HepG2 (cell line): Measurements from ENCODE around the gene MED15. TPM values are rescaled to one million over a fixed set of nuclear protein-coding genes. Genes with fewer than 3 reads are reported as not detected.
A peak's percentile ranks its signal among the peaks of the same experiment; 100 is the strongest.
"Not testable (repeated sequence)": the region's sequence is repeated elsewhere in the genome, so short reads cannot be mapped to it uniquely, and the experiment has no call there.

Experiments used
- ATAC-seq: fragments of 200-7000 bp; cut with Tn5 transposase; 3 replicates; pipeline ENCODE4 v1.9.1; 2020; ENCODE audit warnings: mild to moderate bottlenecking, moderate library complexity
- BruUV-seq: library from RNA; stranded (reverse); fragments of 400-500 nt; replicated peaks from 2 replicates; lab custom pipeline; 2021; lab: Mats Ljungman, UMichigan
- CTCF ChIA-PET: fragments of 300-600 bp; formaldehyde crosslinking; extraction: SDS; loops from one replicate; lab custom pipeline; 2021; ENCODE audit warnings: low total read pairs, inconsistent platforms, low intra/inter-chr PET ratio; lab: Yijun Ruan, JAX
- POLR2A ChIA-PET: fragments of 350-600 bp; sonication (Branson Sonifier 250); formaldehyde crosslinking; loops from one replicate; lab custom pipeline; 2020; ENCODE audit warnings: antibody characterized with exemption, inconsistent platforms; lab: Yijun Ruan, JAX
- DNase-seq: peaks from one replicate; pipeline ENCODE4 v3.0.0-alpha.2; 2015; ENCODE audit warnings: low spot score
- FAIRE-seq: peaks from 3 replicates; lab custom pipeline; 2011; peaks lifted over from hg19 to GRCh38; lab: Jason Lieb, UNC
- H2AFZ ChIP-seq: one replicate; pipeline ENCODE4 v1.6.1; 2011; ENCODE audit warnings: low read length, inconsistent platforms
- H3K27ac ChIP-seq: fragments of 300-600 bp; 3 replicates; pipeline ENCODE4 v1.8.0; 2011; ENCODE audit warnings: mixed run types, mild to moderate bottlenecking, mixed read lengths, low read length, inconsistent platforms; ENCODE audit not compliant: insufficient read depth; ENCODE audit errors: extremely low read length
- H3K27me3 ChIP-seq, 2 experiments: fragments of 200-600 bp in 1 of 2; 2 replicates in 1 of 2; 3 replicates in 1 of 2; pipeline versions ENCODE4 v1.6.0 to v1.8.0; 2011; ENCODE audit warnings: low read length in 2 of 2, mild to moderate bottlenecking in 2 of 2, moderate library complexity in 2 of 2, inconsistent platforms in 1 of 2; ENCODE audit not compliant: insufficient read depth in 2 of 2, control insufficient read depth in 1 of 2
- H3K36me3 ChIP-seq, 2 experiments: fragments of 200-600 bp in 1 of 2; replicated peaks in 1 of 2; 2 replicates in 1 of 2; 3 replicates in 1 of 2; pipeline versions ENCODE4 v1.5.1 to v1.8.0; 2011; ENCODE audit warnings: low read length in 2 of 2, inconsistent platforms in 1 of 2; ENCODE audit not compliant: insufficient read depth in 2 of 2, control insufficient read depth in 1 of 2
- H3K4me1 ChIP-seq: 2 replicates; pipeline ENCODE4 v1.5.1; 2012; ENCODE audit warnings: low read length, inconsistent platforms; ENCODE audit not compliant: insufficient read depth
- H3K4me2 ChIP-seq: 2 replicates; pipeline ENCODE4 v1.6.0; 2011; ENCODE audit warnings: low read depth, low read length, inconsistent platforms
- H3K4me3 ChIP-seq, 3 experiments: fragments of 200-600 bp in 1 of 3; sonication (generic), shearing (Covaris generic) in 1 of 3; replicated peaks in 1 of 3; 2 replicates each; pipeline ENCODE4 v1.5.1; 2011 to 2016; ENCODE audit warnings: low read length in 3 of 3, inconsistent platforms in 2 of 3, low read depth in 2 of 3, mild to moderate bottlenecking in 2 of 3, control low read depth in 1 of 3, mixed read lengths in 1 of 3; ENCODE audit not compliant: insufficient read depth in 1 of 3
- H3K79me2 ChIP-seq: one replicate; pipeline ENCODE4 v1.6.1; 2011; ENCODE audit warnings: low read length, inconsistent platforms; ENCODE audit not compliant: insufficient read depth
- H3K9ac ChIP-seq: 2 replicates; pipeline ENCODE4 v1.6.0; 2011; ENCODE audit warnings: mild to moderate bottlenecking, low read depth, low read length, inconsistent platforms; ENCODE audit not compliant: insufficient read depth
- H3K9me3 ChIP-seq: 2 replicates; pipeline ENCODE4 v1.5.1; 2012; ENCODE audit warnings: mild to moderate bottlenecking, low read length
- H4K20me1 ChIP-seq: 2 replicates; pipeline ENCODE4 v1.6.0; 2011; ENCODE audit warnings: inconsistent platforms, mild to moderate bottlenecking, low read length, moderate library complexity; ENCODE audit not compliant: insufficient read depth
- CEBPB ChIP-seq: IDR thresholded peaks from 2 replicates; pipeline ENCODE4 v1.6.1; 2011; ENCODE audit warnings: low read depth, low read length, improper control_type of control experiment, borderline replicate concordance
- NR2F6 ChIP-seq, 2 experiments: IDR thresholded peaks; 2 replicates each; pipeline ENCODE4 v1.6.1; 2016; ENCODE audit warnings: antibody characterized with exemption in 1 of 2, mild to moderate bottlenecking in 1 of 2
- NRL ChIP-seq: sonication (generic); formaldehyde crosslinking; IDR thresholded peaks from 2 replicates; pipeline ENCODE4 v1.5.0; 2020; ENCODE audit warnings: missing genetic modification reagents, mild to moderate bottlenecking, moderate library complexity, borderline replicate concordance
- SKIL ChIP-seq: sonication (generic); formaldehyde crosslinking; IDR thresholded peaks from 2 replicates; pipeline ENCODE4 v1.8.0; 2022; ENCODE audit warnings: missing genetic modification reagents, mild to moderate bottlenecking, moderate library complexity, borderline replicate concordance
- SSRP1 ChIP-seq: IDR thresholded peaks from 2 replicates; pipeline ENCODE4 v1.6.1; 2016; ENCODE audit warnings: control low read depth
- ZMAT3 ChIP-seq: sonication (generic); formaldehyde crosslinking; conservative IDR thresholded peaks from 2 replicates; pipeline ENCODE4 v1.7.0; 2021; ENCODE audit warnings: missing genetic modification reagents
- ZNF34 ChIP-seq: sonication (generic); formaldehyde crosslinking; IDR thresholded peaks from 2 replicates; pipeline ENCODE4 v1.4.0; 2020; ENCODE audit warnings: mild to moderate bottlenecking, missing genetic modification reagents, borderline replicate concordance
- WGBS: methylation state at CpG from one replicate; pipeline ENCODE4 v1.1.6; 2017; ENCODE audit warnings: low lambda C conversion rate; 5-methylcytosine and 5-hydroxymethylcytosine counted together
- in situ Hi-C: cut with HindIII; loops from 2 replicates; pipeline ENCODE4 v1.10.0; 2017; ENCODE audit warnings: low pct_unique_long_range_greater_than_20kb; ENCODE audit not compliant: extremely low pct_ligation_motif_present
- intact Hi-C: fragments of 100-400 bp; cut with micrococcal nuclease; formaldehyde crosslinking; loops from one replicate; pipeline ENCODE4 v1.10.0; 2022; ENCODE audit not compliant: unreplicated experiment
- polyA plus RNA-seq, 8 experiments: library from polyadenylated mRNA; depleted of rRNA in 3 of 8; stranded (reverse) in 7 of 8; unstranded in 1 of 8; fragments of >200 nt; fragmentation: Illumina TruSeq in 4 of 8; extraction: Trizol in 4 of 8; gene quantifications; 2 replicates each; pipeline versions ENCODE4 v1.2.1 to v1.2.3, GENCODE V29; 2011 to 2016; ENCODE audit warnings: low read depth in 4 of 8, missing spikeins in 1 of 8, mixed read lengths in 1 of 8; ENCODE audit not compliant: insufficient read depth in 1 of 8
- total RNA-seq, 5 experiments: library from RNA; depleted of rRNA; stranded (reverse); fragments of >200 nt; fragmentation: Illumina TruSeq; extraction: Trizol; gene quantifications; 2 replicates each; pipeline ENCODE4 v1.2.3, GENCODE V29; 2016; ENCODE audit warnings: low read depth in 1 of 5

MED15 gene
- total and polyA plus RNA-seq, 2 of the 13 experiments (the other 11 are each of a cell fraction or from before 2014, with no cell fraction given) = 14.3 to 27.0 TPM

GRCh38 chr22:20618488-20618887, 111.1 kb downstream of the MED15 start:
- Histone ChIP-seq H3K4me3 (no peak overlapping the region), H3K27ac (no peak overlapping the region), H3K36me3 (no peaks in the 10 kb centered on the region), H3K27me3 (peaks cover 0 to 22% of the 10 kb centered on the region in 2 experiments; a peak in 3 of 5 replicates), H4K20me1 (no peaks in the 10 kb centered on the region), H3K9ac (no peak overlapping the region), H3K9me3 (no peaks in the 10 kb centered on the region), H2AFZ (no peak overlapping the region), H3K4me2 (no peak overlapping the region), H3K4me1 (peaks cover 13% of the 10 kb centered on the region; the same call in 1 of the 2 replicates), H3K79me2 (no peaks in the 10 kb centered on the region)
- BruUV-seq = no TSS peak
- intact Hi-C loops (no loop called here), in situ Hi-C loops (loop anchor here (10.0 kb wide), 1 partner anchor 76 kb away; no protein-coding TSS in a partner anchor)
- ATAC-seq = 0 out of 3 replicates have a peak, but pooled peaks have one; percentile 44
- ChIA-PET POLR2A (no interaction called here), CTCF (no interaction called here)
- DNase-seq = no peak
- no peak for FAIRE-seq
- WGBS = 0% methylated on average over 2 of the region's 4 CpGs
- TF ChIP-seq SKIL (CRISPR knock-in tag) = no peak
- TF ChIP-seq NR2F6 (IDR thresholded peaks at IDR 0.05) = 0 out of 2 replicates have a peak, but pooled peaks have one; percentile 29
- TF ChIP-seq NR2F6 (CRISPR knock-in tag; IDR thresholded peaks at IDR 0.05) = peak; percentile 21; the same call in 1 of the 2 replicates

- ChIA-PET POLR2A (no interaction called here), CTCF (no interaction called here)
- H3K27ac ChIP-seq = no peak overlapping the region
- peaks cover 0 to 17% of the 10 kb centered on the region in 2 experiments; a peak in 3 of 5 replicates for H3K27me3 ChIP-seq
- no peak for DNase-seq
- H3K9ac ChIP-seq = no peak overlapping the region
- no peaks in the 10 kb centered on the region for H3K36me3 ChIP-seq
- intact Hi-C loops = no loop called here
- TF ChIP-seq CEBPB (peak; percentile 63), SSRP1 (CRISPR knock-in tag) (no peak), ZMAT3 (no peak), NRL (no peak), ZNF34 (CRISPR knock-in tag) (no peak)
- no peak for ATAC-seq
- peaks cover 13% of the 10 kb centered on the region; the same call in 1 of the 2 replicates for H3K4me1 ChIP-seq
- no peak overlapping the region for H3K4me2 ChIP-seq
- H2AFZ ChIP-seq = no peak overlapping the region
- no peak for FAIRE-seq
- 59% methylated on average over 8 of the region's 8 CpGs for WGBS
- H3K4me3 ChIP-seq = no peak overlapping the region
- BruUV-seq = no TSS peak
- no peaks in the 10 kb centered on the region for H3K79me2 ChIP-seq
- no peaks in the 10 kb centered on the region for H3K9me3 ChIP-seq
- in situ Hi-C loops = loop anchor here (10.0 kb wide), 1 partner anchor 76 kb away; no protein-coding TSS in a partner anchor
- no peaks in the 10 kb centered on the region for H4K20me1 ChIP-seq
Measured at GRCh38 chr22:20619045-20619892, 111.9 kb downstream of the MED15 start.

- H4K20me1 ChIP-seq, FAIRE-seq, H3K9me3 ChIP-seq, H3K27ac ChIP-seq, POLR2A ChIA-PET, H3K9ac ChIP-seq, H2AFZ ChIP-seq, BruUV-seq, intact Hi-C loops, DNase-seq, CTCF ChIA-PET, H3K4me2 ChIP-seq, H3K36me3 ChIP-seq, ATAC-seq, H3K4me3 ChIP-seq, H3K79me2 ChIP-seq: not testable (repeated sequence)
- WGBS = 45% methylated on average over 1 of the region's 1 CpG
- peaks cover 13% of the 10 kb centered on the region; the same call in 1 of the 2 replicates for H3K4me1 ChIP-seq
- in situ Hi-C loops = loop anchor here (10.0 kb wide), 1 partner anchor 75 kb away; no protein-coding TSS in a partner anchor
- peaks cover 0 to 17% of the 10 kb centered on the region in 2 experiments; a peak in 3 of 5 replicates for H3K27me3 ChIP-seq
Measured at GRCh38 chr22:20619893-20620194, 112.4 kb downstream of the MED15 start.
